Measurements from ENCODE around the gene SAYSD1.
A peak's percentile ranks its signal among the peaks of the same experiment; 100 is the strongest.
"Not testable (repeated sequence)": the region's sequence is repeated elsewhere in the genome, so short reads cannot be mapped to it uniquely, and the experiment has no call there.

SAYSD1 gene

GRCh38 chr6:39114704-39115599 is at the start of gene SAYSD1:
SAYSD1 (minus strand) TSS chr6:39115186; CDS start chr6:39115089, 97 bp downstream.
- peak; percentile 93 for DNase-seq

DNA sequence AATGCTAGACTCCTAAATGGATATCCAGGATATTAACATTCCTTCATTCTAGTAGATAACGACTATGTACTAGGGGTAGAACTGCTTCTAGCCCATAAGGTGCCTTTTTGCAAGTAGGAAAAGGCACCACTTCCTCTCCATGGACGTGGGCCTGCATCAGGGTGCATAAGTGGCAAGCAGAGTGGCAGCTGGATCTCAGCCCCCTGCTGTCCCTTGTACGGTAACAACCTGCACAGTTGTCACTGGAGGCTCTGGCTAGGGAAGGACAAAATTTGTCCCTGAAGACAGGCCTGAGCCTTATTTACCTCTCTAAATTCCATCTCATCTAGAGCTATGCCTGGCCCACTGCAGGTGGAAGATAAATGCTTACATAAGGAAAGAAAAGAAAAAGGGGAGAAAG is 42.5 kb upstream of the SAYSD1 start:
- no peak for DNase-seq

DNA sequence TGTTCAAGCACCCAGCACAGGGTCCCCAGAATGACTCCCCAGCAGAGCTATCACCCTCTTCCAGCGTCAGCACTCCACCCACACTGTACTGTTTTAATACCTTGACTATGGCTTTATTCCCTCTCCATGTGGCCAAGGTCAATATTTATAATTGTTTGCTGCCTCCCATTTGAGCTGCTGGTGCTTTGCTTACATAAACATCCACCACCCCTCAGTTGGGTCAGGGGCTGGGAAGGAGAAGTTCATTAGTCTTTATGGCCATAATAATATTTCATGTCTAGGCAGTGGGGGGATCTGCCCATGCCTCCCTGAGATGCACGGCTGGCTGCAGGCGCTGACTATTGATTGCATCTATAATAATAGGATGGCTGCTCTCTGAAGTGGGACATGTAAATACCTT is 41.8 kb upstream of the SAYSD1 start:
- DNase-seq: no peak

GRCh38 chr6:39154705-39155104 is 39.7 kb upstream of the SAYSD1 start:
- no peak for DNase-seq

DNA sequence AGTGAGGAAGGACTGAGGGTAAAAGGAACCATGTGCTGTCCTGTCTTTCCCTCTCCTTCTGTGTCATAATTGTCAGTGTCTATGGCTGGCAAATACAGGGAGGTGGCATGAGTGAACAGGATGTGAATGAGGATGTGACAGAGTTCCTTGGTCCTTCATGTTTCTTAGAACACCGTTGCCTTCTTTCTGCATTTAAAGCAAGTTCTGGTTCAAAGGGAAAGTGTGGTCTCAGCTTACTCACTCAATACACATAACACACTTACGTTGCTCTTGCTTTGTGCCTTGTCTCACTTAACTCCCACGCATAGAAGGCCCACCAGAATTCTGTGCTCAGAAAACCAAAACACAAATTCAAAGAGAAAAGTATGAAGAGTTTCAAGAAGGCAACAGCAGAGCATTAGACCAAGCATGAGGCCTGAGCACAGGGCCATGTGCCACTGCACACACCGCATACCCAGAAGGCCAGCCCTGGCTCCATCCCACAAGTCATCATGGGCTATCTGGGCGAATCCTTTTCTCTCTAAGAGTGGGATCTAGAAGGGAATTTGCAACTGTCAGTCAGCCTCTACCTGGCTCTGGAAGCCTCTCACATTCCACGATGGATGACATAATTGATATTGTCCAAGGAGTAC is 38.9 kb upstream of the SAYSD1 start:
- DNase-seq: no peak

DNA sequence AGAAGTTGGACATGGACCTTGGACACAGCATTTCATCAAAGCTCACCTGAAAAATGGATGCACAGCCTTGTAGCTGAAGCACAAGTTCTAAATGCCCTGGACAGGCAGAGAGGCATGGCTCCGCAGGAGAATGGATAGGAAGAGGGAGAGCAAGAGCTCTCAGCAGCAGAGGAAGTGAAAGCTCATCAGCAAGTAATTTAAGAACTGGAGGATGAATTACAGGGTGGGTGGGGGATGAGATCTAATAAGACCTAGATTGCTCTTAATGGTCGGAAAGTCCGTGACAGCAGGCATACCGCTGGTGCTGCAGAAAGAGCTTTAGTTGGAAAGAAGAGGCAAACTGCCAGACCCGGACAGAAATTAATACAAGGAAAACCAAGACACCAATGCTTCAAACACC is 37.3 kb upstream of the SAYSD1 start:
- no peak for DNase-seq

DNA sequence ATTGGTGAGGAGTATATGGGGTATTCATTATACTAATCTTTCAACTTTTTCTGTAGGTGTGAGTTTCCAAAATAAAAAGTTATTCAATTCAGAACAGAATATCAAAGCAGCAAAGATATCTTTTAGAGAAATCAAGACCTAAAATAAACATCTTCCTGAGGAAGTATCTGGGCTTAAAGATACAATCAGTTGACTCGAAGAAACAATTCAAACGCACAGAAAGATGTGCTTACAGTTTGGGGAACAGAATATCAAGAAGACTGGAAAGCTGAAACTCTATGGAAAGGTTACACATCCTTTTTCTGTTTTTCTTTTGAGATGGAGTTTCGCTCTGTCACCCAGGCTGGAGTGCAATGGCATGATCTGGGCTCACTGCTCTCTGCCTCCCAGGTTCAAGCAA is 36.2 kb upstream of the SAYSD1 start:
- no peak for DNase-seq

- DNase-seq: no peak
Observed at GRCh38 chr6:39144481-39145173, 29.6 kb upstream of the SAYSD1 start.

DNA sequence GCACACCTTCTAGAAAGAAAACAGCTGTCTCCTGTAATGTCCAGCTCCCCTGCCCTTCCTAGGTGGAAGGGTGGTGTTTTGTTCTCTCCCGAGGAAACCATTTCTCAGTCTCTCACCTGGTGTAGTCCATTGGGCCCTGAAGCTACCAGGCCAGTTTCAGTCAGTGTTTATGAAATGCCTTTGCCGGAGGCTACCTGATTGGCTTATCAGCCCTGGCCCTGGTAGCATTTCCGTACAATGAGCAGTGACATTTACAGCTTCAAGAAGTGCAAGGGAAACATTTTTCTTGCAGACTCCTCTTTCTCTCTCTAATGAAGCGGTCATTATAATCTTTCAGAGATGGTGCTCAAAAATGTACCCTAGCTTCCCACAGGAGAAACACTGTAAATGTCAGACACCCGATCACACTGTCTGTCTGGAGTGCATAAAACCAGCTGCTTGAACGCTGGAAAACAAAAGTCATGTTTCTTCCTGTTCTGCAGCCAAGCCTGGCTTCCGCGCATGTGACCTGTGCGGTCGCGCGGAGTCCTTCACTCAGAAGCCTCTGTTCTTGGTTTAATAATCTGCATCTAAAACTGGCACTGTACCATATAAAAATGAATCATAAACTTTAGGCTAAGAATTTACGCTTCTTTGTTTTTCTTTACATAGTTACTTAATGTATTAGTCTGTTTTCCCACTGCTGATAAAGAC is 28.4 kb upstream of the SAYSD1 start:
- DNase-seq: no peak

- DNase-seq: no peak
Observed at GRCh38 chr6:39140556-39141167, 25.7 kb upstream of the SAYSD1 start.

DNA sequence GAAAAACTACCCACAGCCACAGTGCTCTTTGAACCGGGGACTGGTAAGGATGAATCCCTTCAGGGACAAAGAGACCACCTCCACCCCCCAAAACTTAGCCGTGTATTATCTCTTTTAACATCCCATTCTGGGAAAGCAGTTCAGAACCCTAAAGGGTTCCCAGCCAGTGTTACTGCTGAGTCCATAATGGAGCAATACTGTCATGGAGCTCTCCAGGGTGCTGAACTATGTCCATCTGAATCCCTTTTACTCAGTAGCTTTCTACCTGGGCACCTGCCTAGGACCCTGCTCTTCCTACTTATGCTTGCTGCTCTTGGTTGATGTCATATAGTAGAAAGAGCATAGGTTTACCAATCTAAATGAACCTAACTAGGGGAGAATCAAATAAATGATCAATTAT is 22.3 kb upstream of the SAYSD1 start:
- peak; percentile 36 for DNase-seq

DNA sequence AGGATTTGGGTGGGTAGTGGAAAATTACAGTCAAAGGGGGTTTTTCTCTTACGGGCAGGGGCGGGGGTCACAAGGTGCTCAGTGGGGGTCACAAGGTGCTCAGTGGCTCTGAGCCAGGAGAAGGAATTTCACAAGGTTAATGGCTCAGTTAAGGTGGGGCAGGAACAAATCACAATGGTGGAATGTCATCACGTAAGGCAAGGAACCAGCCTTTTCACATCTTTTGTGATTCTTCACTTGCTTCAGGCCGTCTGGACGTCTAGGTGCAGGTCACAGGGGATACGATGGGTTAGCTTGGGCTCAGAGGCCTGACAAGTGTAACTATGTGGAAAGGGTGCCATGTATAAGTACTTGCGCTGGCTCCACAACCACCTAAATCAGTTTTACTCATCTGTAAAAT is 21.2 kb upstream of the SAYSD1 start:
- not testable (repeated sequence) for DNase-seq

DNA sequence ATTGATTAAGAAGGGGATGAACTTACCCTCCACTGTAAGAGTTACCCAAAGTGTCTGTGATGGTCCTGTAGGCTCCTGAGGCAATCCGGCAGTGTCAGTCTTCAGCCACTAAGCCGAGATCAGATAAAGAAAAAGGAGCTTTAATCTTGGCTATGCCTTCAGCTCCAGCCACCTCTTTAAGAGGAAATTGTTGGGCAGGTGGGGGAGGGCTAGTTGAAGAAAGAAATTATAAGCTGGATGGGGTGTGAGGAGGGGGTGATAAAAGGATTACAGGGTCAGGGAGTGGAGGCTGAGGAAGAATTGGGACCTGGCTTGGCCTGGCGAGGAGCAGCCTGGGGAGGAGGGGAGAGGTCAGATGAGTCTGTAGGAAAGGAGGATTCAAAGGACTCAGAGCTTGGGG is 19.8 kb upstream of the SAYSD1 start:
- not testable (repeated sequence) for DNase-seq

- no peak for DNase-seq
Observed at GRCh38 chr6:39130691-39131090, 15.7 kb upstream of the SAYSD1 start.

- DNase-seq: no peak
Observed at GRCh38 chr6:39128832-39129231, 13.8 kb upstream of the SAYSD1 start.

DNA sequence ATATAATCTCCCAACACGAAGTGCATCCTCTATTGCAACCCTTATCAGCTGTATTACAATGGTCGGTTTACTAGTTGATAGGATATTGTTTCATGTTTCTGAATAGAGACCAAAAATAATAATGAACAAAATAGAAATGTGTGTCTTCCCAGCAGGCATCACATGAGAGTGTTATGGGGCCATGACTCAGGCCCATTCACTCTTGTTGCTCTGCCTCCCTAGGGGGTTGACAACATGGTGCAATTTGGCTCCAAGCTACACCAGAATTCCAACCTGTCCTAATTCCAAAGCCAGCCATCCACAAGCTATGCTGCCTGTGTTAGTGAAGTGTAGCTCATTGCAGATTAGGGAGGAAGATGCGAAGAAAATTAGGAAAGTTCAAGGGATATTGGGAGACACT is 13.1 kb upstream of the SAYSD1 start:
- peak; percentile 15 for DNase-seq

DNA sequence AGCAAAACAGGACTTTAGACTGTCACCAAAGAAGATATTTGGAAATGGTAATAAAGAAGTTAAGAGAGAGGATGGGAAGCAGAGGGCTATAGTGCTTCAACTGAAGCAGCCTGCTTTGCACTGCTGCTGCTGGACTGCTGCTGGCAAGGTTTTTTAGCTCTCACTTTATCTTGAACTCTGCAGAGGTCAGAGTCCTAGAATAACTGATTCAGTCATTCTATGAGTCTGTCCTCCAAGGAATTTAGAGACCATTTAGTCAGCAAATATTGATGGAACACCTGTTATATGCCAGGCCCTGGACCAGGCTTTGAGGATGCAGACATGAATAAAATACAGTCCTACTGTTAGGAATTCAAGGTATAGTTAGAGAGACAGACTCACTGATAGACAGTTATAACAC is 9.1 kb upstream of the SAYSD1 start:
- DNase-seq: no peak

DNA sequence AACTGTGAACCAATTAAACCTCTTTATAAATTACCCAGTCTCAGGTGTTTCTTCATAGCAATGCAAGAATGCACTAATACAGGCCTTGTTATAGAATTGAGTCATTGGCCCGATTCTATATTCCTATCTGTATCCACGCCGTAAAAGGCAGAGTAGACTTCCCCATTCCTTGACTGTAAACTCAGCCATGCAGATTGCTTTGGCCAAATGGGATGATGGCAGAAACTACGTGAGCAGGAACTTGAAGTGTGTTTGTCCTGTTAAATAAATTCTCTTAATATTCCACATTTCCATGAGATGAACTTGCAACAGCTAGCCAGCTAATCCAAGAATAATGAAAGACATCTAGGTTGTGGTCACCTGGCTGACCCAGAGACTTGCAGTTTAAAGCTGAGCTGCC is 3.9 kb upstream of the SAYSD1 start:
- no peak for DNase-seq

GRCh38 chr6:39114388-39114703 is 640 bp downstream of the SAYSD1 start:
- no peak for DNase-seq

GRCh38 chr6:39113788-39114187 is 1.2 kb downstream of the SAYSD1 start:
- no peak for DNase-seq

DNA sequence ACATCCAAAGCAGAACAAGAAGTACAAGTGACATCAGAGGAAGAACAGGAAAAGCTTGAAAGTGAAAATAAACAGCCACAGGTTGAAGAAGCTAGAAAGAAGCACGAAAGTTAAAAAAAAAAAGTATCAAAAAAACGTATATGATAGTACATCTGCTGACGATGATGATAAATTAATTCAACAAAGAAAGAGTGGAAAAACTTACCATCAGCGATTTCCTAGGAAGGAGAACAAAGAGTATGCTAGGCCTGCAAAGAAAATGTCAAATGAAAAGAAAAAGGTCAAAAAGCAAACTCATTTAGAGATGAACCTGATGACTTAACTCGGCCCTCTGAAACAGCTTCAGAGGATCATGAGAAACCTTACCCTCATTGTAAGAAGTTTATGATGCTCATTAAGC is 3.7 kb downstream of the SAYSD1 start:
- DNase-seq: no peak

DNA sequence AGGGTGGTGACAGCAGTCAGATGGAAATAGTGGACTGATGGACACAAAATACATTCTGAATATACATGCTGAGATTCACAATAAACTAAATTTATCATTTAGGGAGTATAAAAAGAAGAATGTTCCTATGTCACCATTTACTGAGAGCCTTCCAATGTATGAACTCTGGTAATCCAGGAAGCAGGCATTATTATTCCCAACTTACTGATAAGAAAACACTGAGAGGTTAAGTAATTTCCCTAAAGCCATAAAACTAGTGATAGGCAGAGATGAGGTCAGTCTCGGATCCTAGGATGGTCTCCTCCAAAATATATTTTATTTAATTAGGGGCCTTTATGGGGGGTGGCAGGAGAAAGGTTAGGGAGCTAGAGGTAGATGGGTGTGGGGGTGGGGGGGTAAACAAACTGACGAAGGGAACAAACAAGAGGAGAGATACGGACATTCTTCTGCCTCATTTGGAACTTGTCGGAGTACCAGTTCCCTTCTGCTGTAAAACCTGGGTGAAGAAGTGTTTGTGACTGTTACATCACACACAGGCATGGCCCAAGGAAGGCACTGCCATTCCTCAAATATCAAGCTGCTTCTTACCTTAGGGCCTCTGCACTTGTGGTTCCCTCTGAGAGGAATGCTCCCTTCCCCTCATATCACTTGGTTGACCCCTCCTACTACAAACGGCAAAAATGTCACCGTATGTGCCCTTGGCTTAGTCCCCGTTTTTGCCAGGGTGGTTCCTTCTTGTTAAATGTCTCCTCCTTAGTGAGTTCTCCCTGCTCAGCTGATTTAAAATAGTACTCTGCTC is 6.7 kb downstream of the SAYSD1 start:
- DNase-seq: no peak
